Thoracic aorta (tissue), 2 donors: ENCODE data around the gene TSBP1. TPM values are rescaled to one million over a fixed set of nuclear protein-coding genes. Genes with fewer than 3 reads are reported as not detected.

Experiments used
- ATAC-seq: fragments of 150-250 bp; one replicate; pipeline ENCODE4 v1.8.0; 2017; ENCODE audit warnings: low read depth; ENCODE audit not compliant: insufficient number of reproducible peaks, low FRiP score
- DNase-seq: peaks from one replicate; pipeline ENCODE4 v3.0.0-alpha.2; 2020; ENCODE audit warnings: low spot score
- H3K27ac ChIP-seq, 2 donors: fragments of 200-600 bp; sonication (generic); 1 replicate in 1 of 2; 2 replicates in 1 of 2; pipeline ENCODE4 v1.5.1; 2016; ENCODE audit warnings: mild to moderate bottlenecking in 2 of 2, moderate library complexity in 2 of 2
- H3K27me3 ChIP-seq: fragments of 200-600 bp; sonication (generic); replicated peaks from 2 replicates; pipeline ENCODE4 v1.6.0; 2016; ENCODE audit warnings: mild to moderate bottlenecking; ENCODE audit not compliant: insufficient read depth
- H3K36me3 ChIP-seq: fragments of 200-600 bp; sonication (generic); one replicate; pipeline ENCODE4 v1.5.1; 2016
- H3K4me1 ChIP-seq, 2 donors: fragments of 200-600 bp; sonication (generic); 1 replicate in 1 of 2; 2 replicates in 1 of 2; pipeline versions ENCODE4 v1.5.1 to v1.6.0; 2016; ENCODE audit warnings: low read depth in 2 of 2, mild to moderate bottlenecking in 1 of 2; ENCODE audit not compliant: control insufficient read depth in 1 of 2
- H3K4me3 ChIP-seq: fragments of 200-600 bp; sonication (generic); 2 replicates; pipeline ENCODE4 v1.5.1; 2016; ENCODE audit warnings: mild to moderate bottlenecking
- H3K9me3 ChIP-seq: fragments of 200-600 bp; sonication (generic); 2 replicates; pipeline ENCODE4 v1.5.1; 2016
- total RNA-seq, 2 donors: library from RNA; depleted of rRNA; stranded (reverse); fragments of >200 nt; gene quantifications; one replicate each; pipeline versions ENCODE4 v1.1.0 to v1.2.3, GENCODE V29; 2016
- TF ChIP-seq, protein P1 (sequence below): fragments of 200-600 bp; sonication (generic); IDR thresholded peaks from one replicate; pipeline ENCODE4 v1.5.1; 2019; ENCODE audit warnings: antibody characterized with exemption

Gene TSBP1
- total RNA-seq, 2 donors from 2014 or later = not detected

DNA sequence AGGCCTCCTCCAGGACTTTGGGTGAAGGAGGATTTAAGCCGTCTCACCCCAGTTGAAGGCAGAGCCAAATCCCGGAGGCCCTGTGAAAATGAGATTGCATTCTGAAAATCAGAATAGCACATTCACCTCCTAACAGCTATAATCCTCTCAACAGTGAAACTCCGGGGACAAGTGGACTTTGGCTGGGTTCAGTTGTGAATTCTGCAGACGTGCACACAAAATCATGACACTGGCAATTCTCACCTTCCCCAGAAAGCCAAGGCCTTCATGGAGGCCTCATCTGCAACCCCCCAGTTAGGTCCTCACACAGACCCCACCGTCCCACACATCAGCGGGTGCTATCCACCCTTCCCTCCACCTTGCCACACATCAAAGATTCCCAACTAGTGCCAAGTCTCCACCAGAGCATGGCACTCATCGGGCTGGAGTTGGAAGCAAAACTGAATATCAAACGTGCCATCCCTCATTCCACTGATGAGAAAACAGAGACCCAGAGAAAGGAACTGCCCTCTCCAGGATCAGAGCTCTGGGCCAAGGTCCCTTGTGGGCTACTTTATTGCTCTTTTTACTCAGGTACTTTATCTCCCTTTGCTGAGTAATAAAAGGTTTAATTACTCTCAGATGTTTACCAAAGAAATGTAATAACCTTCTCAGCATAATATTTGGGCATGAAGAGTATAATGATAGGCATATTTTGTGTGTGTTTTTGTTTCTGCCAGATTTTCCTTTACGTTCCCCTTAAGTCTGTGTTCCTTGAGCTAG, 40.0 kb upstream of the TSBP1 start:
- DNase-seq (no peak), ATAC-seq (no peak)
- peaks cover 4% of the 10 kb centered on the region for H3K27me3 ChIP-seq
- no peaks in the 10 kb centered on the region for H3K9me3 ChIP-seq
- H3K36me3 ChIP-seq = no peaks in the 10 kb centered on the region
- no peak overlapping the region for H3K4me3 ChIP-seq
- TF ChIP-seq, protein P1, sequence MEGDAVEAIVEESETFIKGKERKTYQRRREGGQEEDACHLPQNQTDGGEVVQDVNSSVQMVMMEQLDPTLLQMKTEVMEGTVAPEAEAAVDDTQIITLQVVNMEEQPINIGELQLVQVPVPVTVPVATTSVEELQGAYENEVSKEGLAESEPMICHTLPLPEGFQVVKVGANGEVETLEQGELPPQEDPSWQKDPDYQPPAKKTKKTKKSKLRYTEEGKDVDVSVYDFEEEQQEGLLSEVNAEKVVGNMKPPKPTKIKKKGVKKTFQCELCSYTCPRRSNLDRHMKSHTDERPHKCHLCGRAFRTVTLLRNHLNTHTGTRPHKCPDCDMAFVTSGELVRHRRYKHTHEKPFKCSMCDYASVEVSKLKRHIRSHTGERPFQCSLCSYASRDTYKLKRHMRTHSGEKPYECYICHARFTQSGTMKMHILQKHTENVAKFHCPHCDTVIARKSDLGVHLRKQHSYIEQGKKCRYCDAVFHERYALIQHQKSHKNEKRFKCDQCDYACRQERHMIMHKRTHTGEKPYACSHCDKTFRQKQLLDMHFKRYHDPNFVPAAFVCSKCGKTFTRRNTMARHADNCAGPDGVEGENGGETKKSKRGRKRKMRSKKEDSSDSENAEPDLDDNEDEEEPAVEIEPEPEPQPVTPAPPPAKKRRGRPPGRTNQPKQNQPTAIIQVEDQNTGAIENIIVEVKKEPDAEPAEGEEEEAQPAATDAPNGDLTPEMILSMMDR = no peak
- H3K4me1 ChIP-seq = peaks cover 0 to 2% of the 10 kb centered on the region in 2 donors
- H3K27ac ChIP-seq = no peak overlapping the region

DNA sequence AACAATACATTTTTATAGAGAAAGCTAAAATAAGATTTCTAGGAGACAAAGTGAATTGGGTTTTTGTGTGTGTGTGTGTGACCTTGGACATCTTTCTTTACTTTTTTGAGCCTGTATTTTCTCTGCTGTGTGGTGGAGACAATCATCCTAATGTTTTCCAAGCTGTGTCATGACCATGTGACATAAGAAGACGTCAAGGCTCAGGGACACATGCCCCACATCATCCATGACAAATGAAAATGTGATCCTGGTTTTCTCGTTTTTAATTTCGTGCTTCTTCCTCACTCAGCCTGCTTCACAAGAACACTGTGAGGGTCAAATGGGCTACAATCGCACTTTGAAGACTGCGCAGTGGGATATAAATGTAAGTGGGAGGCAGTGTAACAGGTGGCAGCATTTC, 39.2 kb upstream of the TSBP1 start:
- Histone ChIP-seq H3K4me3 (no peak overlapping the region), H3K27ac (no peak overlapping the region), H3K9me3 (no peaks in the 10 kb centered on the region), H3K4me1 (peaks cover 0 to 2% of the 10 kb centered on the region in 2 donors), H3K27me3 (no peaks in the 10 kb centered on the region), H3K36me3 (no peaks in the 10 kb centered on the region)
- DNase-seq = no peak
- TF ChIP-seq, protein P1 = no peak
- no peak for ATAC-seq

DNA sequence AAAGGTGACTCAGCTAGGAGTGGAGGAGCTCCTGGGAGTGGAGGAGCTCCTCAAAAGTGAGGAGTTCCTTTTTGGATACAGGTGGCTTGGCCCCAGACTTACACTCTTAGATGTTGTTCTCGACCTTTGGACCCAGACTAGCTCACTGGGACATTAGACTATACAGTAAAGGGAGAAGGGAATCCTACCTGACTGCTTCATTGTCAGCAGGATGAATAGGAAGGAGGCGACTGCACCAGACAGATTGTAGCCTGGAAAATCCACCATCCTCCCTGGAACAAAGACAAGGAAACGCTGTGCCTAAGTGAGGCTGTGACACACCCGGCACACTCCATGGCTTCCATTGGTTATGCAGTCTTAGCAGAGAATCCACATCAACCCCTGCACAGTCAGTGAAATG, 35.2 kb upstream of the TSBP1 start, which contains the start of gene BTNL2:
Gene BTNL2 (minus strand): TSS at position 325 of the 400 bp plus-strand sequence. CDS start 58 bp downstream, at position 267.
- Histone ChIP-seq H3K27ac (no peak within 1 kb of the TSS), H3K27me3 (no peaks in the 10 kb centered on the region), H3K4me1 (no peaks in the 10 kb centered on the region), H3K4me3 (no peak within 1 kb of the TSS), H3K36me3 (no peaks in the 10 kb centered on the region), H3K9me3 (no peaks in the 10 kb centered on the region)
- DNase-seq = no peak
- TF ChIP-seq, protein P1 = no peak
- ATAC-seq = no peak

DNA sequence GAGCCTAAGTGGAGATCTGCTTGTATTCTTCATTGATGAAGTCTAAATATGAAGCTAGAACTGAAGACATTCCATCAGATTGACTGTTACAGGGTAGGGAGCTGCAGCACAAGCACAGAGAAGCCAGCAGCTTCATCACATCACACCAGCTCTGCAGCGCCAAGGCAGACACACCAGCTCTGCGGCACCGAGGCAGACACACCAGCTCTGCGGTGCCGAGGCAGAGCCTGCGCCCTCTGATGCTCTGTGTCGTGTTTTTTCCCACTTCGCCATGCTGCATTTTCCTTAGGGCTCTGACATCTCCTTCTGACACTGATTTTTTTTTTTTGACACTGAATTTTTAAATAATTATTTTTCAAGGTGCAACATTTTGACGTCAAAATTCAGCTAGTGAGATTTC, 34.5 kb upstream of the TSBP1 start:
- no peaks in the 10 kb centered on the region for H3K4me1 ChIP-seq
- H3K9me3 ChIP-seq = no peaks in the 10 kb centered on the region
- no peaks in the 10 kb centered on the region for H3K36me3 ChIP-seq
- no peak overlapping the region for H3K4me3 ChIP-seq
- no peak overlapping the region for H3K27ac ChIP-seq
- no peaks in the 10 kb centered on the region for H3K27me3 ChIP-seq
- ATAC-seq = no peak
- no peak for DNase-seq
- TF ChIP-seq, protein P1 = no peak

DNA sequence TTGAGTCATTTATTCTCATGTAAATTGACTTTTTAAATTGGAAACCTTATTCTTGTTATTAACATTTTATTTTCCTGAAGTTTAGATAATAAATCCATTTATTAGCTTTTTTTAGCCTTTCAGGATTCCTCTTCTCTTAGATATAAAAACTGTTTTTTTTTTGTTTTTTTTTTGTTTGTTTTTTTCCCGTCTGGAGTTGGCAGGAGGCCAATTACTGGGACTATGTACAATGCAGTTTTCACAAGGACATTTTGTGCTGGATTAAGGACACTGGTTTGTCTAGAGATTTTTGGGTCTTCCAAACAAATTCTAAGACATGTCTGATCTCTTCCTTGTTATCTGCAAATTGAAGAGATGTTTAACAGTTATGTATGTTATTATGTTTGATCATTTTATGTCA, 34.0 kb upstream of the TSBP1 start:
- no peaks in the 10 kb centered on the region for H3K27me3 ChIP-seq
- H3K4me3 ChIP-seq = no peak overlapping the region
- DNase-seq = no peak
- no peak overlapping the region for H3K27ac ChIP-seq
- no peaks in the 10 kb centered on the region for H3K4me1 ChIP-seq
- H3K9me3 ChIP-seq = no peaks in the 10 kb centered on the region
- no peak for ATAC-seq
- TF ChIP-seq, protein P1 = no peak
- H3K36me3 ChIP-seq = no peaks in the 10 kb centered on the region
